ENCODE measurements around the gene PLEKHA7. TPM values are rescaled to one million over a fixed set of nuclear protein-coding genes. Genes with fewer than 3 reads are reported as not detected.

The PLEKHA7 gene
- total and polyA plus RNA-seq, 2 of the 4 experiments (the other 2 are of a cell fraction), result 0.12 TPM; not detected in 1

GRCh38 chr11:16880184-16880801, 133.9 kb downstream of the PLEKHA7 start:
- Histone ChIP-seq H2BK120ac (ENCODE audit: low read depth, low read length) (no peak overlapping the region), H2AFZ (replicated peaks; ENCODE audit: low read length, poor library complexity) (no peak overlapping the region), H3K23ac (ENCODE audit: low read depth, low read length) (no peak overlapping the region), H3K14ac (replicated peaks; ENCODE audit: low read depth, low read length) (no peak overlapping the region), H2BK15ac (ENCODE audit: low read depth, low read length) (no peak overlapping the region), H2BK5ac (ENCODE audit: low read depth, low read length, poor library complexity, severe bottlenecking) (no peak overlapping the region), H3K4me3 (ENCODE audit: insufficient read depth, low read depth, low read length) (no peak overlapping the region), H3K27ac (ENCODE audit: insufficient read depth, low read length) (no peak overlapping the region), H2AK5ac (ENCODE audit: low read depth, low read length) (no peak overlapping the region), H4K91ac (ENCODE audit: insufficient read depth, low read depth, low read length) (no peak overlapping the region), H3K9ac (ENCODE audit: low read depth, low read length) (no peak overlapping the region), H2AK9ac (replicated peaks; ENCODE audit: low read depth, low read length, poor library complexity) (no peak overlapping the region), H3K4me1 (ENCODE audit: control insufficient read depth, insufficient read depth, low read length) (no peaks in the 10 kb centered on the region), H3K56ac (ENCODE audit: extremely low read depth, insufficient read depth, low read length) (no peak overlapping the region), H3K27me3 (ENCODE audit: control insufficient read depth, insufficient read depth, low read length) (peaks cover 13% of the 10 kb centered on the region), H3K9me3 (ENCODE audit: control insufficient read depth, insufficient read depth, low read length) (no peaks in the 10 kb centered on the region), H3K4me2 (ENCODE audit: low read depth, low read length) (no peak overlapping the region), H4K8ac (ENCODE audit: low read depth in 2 of 2, low read length in 2 of 2) (no peak overlapping the region), H4K20me1 (ENCODE audit: insufficient read depth, low read length) (no peaks in the 10 kb centered on the region), H3K18ac (ENCODE audit: low read depth, low read length) (no peak overlapping the region), H3K4ac (ENCODE audit: low read depth, low read length) (no peak overlapping the region), H3K9me1 (ENCODE audit: insufficient read depth, low read length) (no peaks in the 10 kb centered on the region), H3K36me3 (ENCODE audit: control insufficient read depth, insufficient read depth, low read length) (no peaks in the 10 kb centered on the region), H2BK20ac (ENCODE audit: low read depth, low read length) (no peak overlapping the region), H3K79me1 (ENCODE audit: low read depth in 1 of 2, low read length in 2 of 2) (no peaks in the 10 kb centered on the region), H4K5ac (ENCODE audit: low read depth, low read length) (no peak overlapping the region)
- ATAC-seq (ENCODE audit: low read depth) (no peak), DNase-seq (no peak)
- CTCF ChIA-PET, result no interaction called here
- POLR2A ChIA-PET (ENCODE audit: unreplicated experiment), result no interaction called here
- WGBS, 2 experiments (ENCODE audit: extremely low coverage in 2 of 2, insufficient read length in 1 of 2), result no CpG with 5 or more reads among the region's 7 CpGs
- in situ Hi-C loops (cut with MboI; ENCODE audit: low sequenced_read_pairs) (no loop called here), dilution Hi-C loops (cut with HindIII; ENCODE audit: low sequenced_read_pairs, unreplicated experiment) (no loop called here), intact Hi-C loops (cut with micrococcal nuclease) (loop anchor here (5.0 kb wide), 1 partner anchor 93 kb away; no protein-coding TSS in a partner anchor)
- no peak for TF ChIP-seq POLR2A (IDR thresholded peaks at IDR 0.05; ENCODE audit: low read depth, low read length)
- no peak for TF ChIP-seq MAFK (IDR thresholded peaks at IDR 0.05; ENCODE audit: low read depth, low read length)
- no peak for TF ChIP-seq RFX5 (IDR thresholded peaks at IDR 0.05; ENCODE audit: low read depth, low read length)
- no peak for TF ChIP-seq RAD21 (IDR thresholded peaks at IDR 0.05; ENCODE audit: low read length)
- TF ChIP-seq BHLHE40 (IDR thresholded peaks at IDR 0.05; ENCODE audit: low read depth, low read length), result no peak
- no peak for TF ChIP-seq FOS (IDR thresholded peaks at IDR 0.05; ENCODE audit: low read depth, low read length)
- BruUV-seq (replicated peaks), result no TSS peak
